ENCODE results near the gene NACC2.

DNA sequence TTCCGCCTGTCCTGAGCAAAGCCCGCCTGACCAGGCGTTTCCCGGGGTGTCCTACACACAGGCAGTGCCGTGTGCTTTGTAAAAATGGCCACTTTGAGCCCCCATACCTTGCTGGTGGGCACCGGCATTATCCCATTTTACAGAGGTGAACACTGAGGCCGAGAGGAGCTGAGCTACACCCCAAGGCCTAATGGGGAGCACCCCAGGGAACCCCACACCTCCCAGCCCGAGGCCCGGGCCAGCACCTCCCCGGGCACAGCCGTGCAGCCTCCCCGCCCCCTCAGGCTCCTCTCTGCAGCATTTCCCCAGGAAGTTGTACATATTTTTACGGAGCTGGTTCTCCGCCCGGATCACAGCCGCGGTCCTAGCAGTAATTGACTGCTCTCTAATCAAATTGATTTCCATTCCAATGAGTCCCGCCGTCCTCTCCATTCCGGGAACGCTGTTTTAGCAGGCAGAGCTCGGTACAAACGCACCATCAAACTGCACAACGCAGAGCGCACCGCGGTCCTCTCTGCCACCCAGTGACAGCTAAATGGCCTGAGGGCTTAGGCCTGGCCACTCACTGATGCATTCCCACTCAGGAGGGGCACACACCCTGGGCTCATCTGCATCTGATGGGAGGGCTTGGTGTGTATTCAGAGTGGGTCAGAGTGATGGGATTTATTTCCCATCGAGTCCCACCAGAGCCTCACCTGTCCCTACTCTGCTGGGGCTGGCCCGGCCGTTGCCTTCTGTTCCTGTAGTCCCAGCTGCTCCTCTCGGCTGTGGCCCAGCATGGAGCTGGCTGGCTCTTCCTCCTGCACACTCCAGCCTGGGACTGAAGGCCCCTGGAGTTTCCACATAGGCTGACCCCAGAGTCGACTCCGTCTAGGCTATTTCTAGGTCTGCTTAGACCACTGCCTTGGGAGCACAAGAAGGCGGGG is 97.7 kb downstream of the NACC2 start:
- TF ChIP-seq EZH2 (IDR thresholded peaks at IDR 0.05; ENCODE audit: borderline replicate concordance) (no peak), EZH2phosphoT487 (IDR thresholded peaks at IDR 0.05; ENCODE audit: low read depth, severe bottlenecking, unreplicated experiment) (no peak)
- TF ChIP-seq, protein P1, sequence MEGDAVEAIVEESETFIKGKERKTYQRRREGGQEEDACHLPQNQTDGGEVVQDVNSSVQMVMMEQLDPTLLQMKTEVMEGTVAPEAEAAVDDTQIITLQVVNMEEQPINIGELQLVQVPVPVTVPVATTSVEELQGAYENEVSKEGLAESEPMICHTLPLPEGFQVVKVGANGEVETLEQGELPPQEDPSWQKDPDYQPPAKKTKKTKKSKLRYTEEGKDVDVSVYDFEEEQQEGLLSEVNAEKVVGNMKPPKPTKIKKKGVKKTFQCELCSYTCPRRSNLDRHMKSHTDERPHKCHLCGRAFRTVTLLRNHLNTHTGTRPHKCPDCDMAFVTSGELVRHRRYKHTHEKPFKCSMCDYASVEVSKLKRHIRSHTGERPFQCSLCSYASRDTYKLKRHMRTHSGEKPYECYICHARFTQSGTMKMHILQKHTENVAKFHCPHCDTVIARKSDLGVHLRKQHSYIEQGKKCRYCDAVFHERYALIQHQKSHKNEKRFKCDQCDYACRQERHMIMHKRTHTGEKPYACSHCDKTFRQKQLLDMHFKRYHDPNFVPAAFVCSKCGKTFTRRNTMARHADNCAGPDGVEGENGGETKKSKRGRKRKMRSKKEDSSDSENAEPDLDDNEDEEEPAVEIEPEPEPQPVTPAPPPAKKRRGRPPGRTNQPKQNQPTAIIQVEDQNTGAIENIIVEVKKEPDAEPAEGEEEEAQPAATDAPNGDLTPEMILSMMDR (IDR thresholded peaks at IDR 0.05; ENCODE audit: poor library complexity): no peak

Measured in hepatocyte (in vitro differentiated cells).